AG10803 (cell line): Measurements from ENCODE around the gene MRS2.
"Not testable (repeated sequence)": the region's sequence is repeated elsewhere in the genome, so short reads cannot be mapped to it uniquely, and the experiment has no call there.

Experiments
- DNase-seq: peaks from one replicate; pipeline ENCODE4 v3.0.0; 2010; ENCODE audit warnings: low read depth
- H3K4me3 ChIP-seq: 2 replicates; pipeline ENCODE4 v1.5.1; 2011; ENCODE audit warnings: mild to moderate bottlenecking, low read length, control low read depth
- CTCF ChIP-seq: conservative IDR thresholded peaks from 2 replicates; pipeline ENCODE4 v1.5.1; 2011; ENCODE audit warnings: mild to moderate bottlenecking, low read length, control low read depth, inconsistent platforms

Gene MRS2

GRCh38 chr6:24382220-24382540, 20.6 kb upstream of the MRS2 start:
- DNase-seq = no peak
- no peak overlapping the region for H3K4me3 ChIP-seq
- no peak for TF ChIP-seq CTCF

- not testable (repeated sequence) for DNase-seq, H3K4me3 ChIP-seq
These were observed 19.7 kb upstream of the MRS2 start for GRCh38 chr6:24382891-24383494.

GRCh38 chr6:24384369-24385130, 18.2 kb upstream of the MRS2 start:
- H3K4me3 ChIP-seq, DNase-seq: not testable (repeated sequence)

GRCh38 chr6:24385536-24386269, 17.0 kb upstream of the MRS2 start:
- TF ChIP-seq CTCF = no peak

DNA sequence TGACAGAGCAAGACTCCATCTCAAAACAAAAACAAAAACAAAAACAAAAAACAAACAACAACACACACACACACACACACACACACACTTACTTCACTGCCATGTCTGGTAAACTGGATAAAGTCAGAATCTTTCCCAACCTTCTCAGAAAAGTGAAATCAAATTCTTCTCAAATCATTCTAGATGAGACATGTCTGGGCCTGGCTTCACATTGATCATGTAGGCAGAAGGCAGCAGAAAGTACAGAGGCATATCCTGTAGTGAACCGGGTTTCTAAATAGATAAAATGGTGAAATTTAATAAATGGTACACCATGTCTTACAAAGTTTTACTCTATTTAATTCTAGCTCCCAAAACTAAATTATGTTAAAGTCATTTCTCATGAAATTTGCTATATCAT, 14.9 kb upstream of the MRS2 start:
- H3K4me3 ChIP-seq = no peak overlapping the region
- DNase-seq = no peak
- no peak for TF ChIP-seq CTCF

More at GRCh38 chr6:24385536-24386269, 17.0 kb upstream of the MRS2 start:
- DNase-seq = no peak
- no peak overlapping the region for H3K4me3 ChIP-seq

GRCh38 chr6:24391208-24391607, 11.5 kb upstream of the MRS2 start:
- no peak for DNase-seq
- H3K4me3 ChIP-seq = no peak overlapping the region
- no peak for TF ChIP-seq CTCF

DNA sequence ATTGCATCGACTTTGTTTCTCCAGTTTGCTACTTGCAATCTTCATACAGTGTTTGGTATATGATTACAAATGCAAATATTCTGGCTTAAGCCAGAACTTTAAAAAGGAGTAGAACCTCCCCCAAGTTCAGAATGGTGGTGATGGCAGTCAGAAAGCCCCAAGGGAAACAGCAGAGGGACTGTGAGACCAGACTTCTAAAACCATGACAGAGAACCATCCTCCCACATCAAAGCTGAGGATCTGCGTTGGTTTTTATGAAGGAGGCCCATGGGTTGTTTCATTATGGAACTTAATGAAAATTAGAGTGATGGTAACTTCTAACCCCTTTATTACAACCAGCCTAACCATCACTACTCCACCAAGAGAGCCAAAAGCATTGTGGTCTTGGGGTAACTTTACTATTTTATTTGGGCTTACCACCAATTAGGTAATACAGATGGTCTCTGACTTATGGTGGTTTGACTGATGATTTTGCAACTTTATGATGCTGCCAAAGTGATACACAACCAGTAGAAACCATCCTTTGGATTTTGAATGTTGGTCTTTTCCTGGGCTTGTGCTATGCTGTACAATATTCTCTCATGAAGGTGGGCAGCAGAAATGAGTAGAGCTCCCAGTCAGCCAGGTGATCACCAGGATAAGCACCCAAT, 10.9 kb upstream of the MRS2 start:
- no peak for DNase-seq
- TF ChIP-seq CTCF = no peak

More for the DNA sequence above, 10.9 kb upstream of the MRS2 start:
- H3K4me3 ChIP-seq = no peak overlapping the region
